ENCODE measurements around the gene KIAA2012.

The KIAA2012 gene

DNA sequence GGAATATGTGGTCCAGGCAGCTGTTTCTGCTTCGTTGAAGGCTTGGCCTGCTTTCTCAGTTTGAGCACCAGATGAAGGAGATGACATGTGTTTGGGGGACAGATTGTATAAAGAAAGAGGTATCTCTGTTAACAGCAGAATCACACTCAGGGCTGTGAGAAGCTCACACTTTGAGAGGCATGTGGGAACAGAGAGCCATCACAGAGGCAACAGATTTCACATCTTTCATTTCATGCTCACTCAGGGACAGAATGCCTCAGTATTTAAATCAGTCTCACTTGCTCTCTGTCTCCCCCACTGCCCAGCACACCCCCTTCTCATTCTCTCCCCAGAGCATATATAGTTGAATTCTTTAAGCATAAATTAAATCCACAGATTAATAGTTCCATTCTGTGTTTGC is 37.4 kb downstream of the KIAA2012 start:
- H3K4me1 ChIP-seq (ENCODE audit: control insufficient read depth, insufficient read depth, low read length), result no peaks in the 10 kb centered on the region
- no peaks in the 10 kb centered on the region for H3K9me3 ChIP-seq (ENCODE audit: control insufficient read depth, low read length)
- H3K4me3 ChIP-seq (ENCODE audit: low read length), result no peak overlapping the region
- H3K9ac ChIP-seq (ENCODE audit: low read length), result no peak overlapping the region
- no peaks in the 10 kb centered on the region for H3K36me3 ChIP-seq (ENCODE audit: control insufficient read depth, insufficient read depth, low read length)
- no peaks in the 10 kb centered on the region for H3K27me3 ChIP-seq (ENCODE audit: control insufficient read depth, insufficient read depth, low read length)

DNA sequence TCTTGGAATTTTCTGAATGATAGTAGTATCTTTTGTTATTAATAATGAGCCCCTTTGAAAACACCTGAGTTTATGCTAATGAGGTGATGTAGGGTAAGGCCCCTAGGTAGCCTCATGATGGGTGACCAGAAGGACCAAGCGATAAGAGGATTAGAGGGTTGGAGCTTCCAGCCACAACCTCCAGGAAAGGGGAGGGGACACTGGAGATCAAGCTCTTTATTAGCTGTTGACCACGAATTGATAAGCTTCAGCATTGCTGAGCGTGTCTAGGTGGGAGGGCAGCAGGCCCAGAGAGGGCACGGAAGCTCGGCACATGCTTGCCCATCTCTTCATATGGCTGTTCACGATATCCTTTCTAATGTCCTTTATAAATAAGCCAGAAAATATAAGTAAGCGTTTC is 39.0 kb downstream of the KIAA2012 start:
- Histone ChIP-seq H3K27me3 (ENCODE audit: control insufficient read depth, insufficient read depth, low read length) (no peaks in the 10 kb centered on the region), H3K4me3 (ENCODE audit: low read length) (no peak overlapping the region), H3K36me3 (ENCODE audit: control insufficient read depth, insufficient read depth, low read length) (no peaks in the 10 kb centered on the region)

DNA sequence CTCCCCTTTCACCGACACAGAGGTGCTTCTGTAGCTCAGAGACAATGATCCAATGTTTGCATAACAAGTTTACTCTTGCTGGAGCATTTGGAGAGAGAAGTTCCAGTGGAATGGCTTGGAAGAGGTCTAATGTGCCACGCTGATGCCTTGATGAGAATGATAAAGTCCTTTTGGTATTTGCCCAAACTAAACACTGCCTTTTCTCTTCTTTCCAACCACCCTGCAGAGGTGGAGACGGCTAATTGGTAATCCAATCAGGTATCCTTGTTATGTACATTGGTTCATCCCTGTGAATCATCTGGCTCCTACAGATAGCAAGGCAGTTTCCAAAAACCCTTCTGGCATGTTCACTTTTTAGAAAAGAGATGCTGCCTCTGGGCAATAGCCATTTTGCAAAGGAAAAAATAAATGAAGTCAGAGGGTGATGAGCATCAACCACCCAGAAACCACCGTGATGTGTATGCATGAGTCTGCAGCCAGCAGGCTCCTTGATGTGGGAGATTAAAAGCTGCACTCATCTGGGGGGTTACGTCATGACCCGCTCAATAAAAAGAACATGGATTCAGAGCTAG is 40.6 kb downstream of the KIAA2012 start:
- no peaks in the 10 kb centered on the region for H3K27me3 ChIP-seq (ENCODE audit: control insufficient read depth, insufficient read depth, low read length)
- no peaks in the 10 kb centered on the region for H3K36me3 ChIP-seq (ENCODE audit: control insufficient read depth, insufficient read depth, low read length)
- no peaks in the 10 kb centered on the region for H3K9me3 ChIP-seq (ENCODE audit: control insufficient read depth, low read length)
- no peak overlapping the region for H3K9ac ChIP-seq (ENCODE audit: low read length)
- no peak overlapping the region for H3K4me3 ChIP-seq (ENCODE audit: low read length)
- H3K4me1 ChIP-seq (ENCODE audit: control insufficient read depth, insufficient read depth, low read length), result no peaks in the 10 kb centered on the region

More for the DNA sequence above, 39.0 kb downstream of the KIAA2012 start:
- no peaks in the 10 kb centered on the region for H3K4me1 ChIP-seq (ENCODE audit: control insufficient read depth, insufficient read depth, low read length)
- H3K9ac ChIP-seq (ENCODE audit: low read length), result no peak overlapping the region
- H3K9me3 ChIP-seq (ENCODE audit: control insufficient read depth, low read length), result no peaks in the 10 kb centered on the region

DNA sequence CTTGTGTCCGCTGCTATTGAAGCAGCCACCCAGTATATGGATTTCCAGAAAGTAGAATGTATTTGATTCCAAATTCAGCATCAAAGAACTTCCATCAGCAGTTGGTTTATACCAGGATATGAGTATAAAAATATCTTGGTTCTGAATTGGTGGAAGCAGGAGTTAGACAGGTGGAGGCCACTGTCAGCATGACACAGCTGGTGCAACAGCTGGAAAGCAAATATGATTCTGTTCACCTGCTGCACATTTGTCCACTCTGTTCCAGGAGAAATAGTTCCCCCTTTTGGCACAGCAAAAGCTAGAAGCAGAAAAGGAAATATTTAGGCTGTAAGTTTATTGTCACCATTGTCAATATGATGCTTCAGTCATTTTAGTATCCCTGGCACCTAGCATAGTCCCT is 41.2 kb downstream of the KIAA2012 start:
- H3K9ac ChIP-seq (ENCODE audit: low read length), result no peak overlapping the region
- no peak overlapping the region for H3K4me3 ChIP-seq (ENCODE audit: low read length)
- H3K27me3 ChIP-seq (ENCODE audit: control insufficient read depth, insufficient read depth, low read length), result no peaks in the 10 kb centered on the region
- no peaks in the 10 kb centered on the region for H3K9me3 ChIP-seq (ENCODE audit: control insufficient read depth, low read length)
- no peaks in the 10 kb centered on the region for H3K36me3 ChIP-seq (ENCODE audit: control insufficient read depth, insufficient read depth, low read length)
- H3K4me1 ChIP-seq (ENCODE audit: control insufficient read depth, insufficient read depth, low read length), result no peaks in the 10 kb centered on the region

DNA sequence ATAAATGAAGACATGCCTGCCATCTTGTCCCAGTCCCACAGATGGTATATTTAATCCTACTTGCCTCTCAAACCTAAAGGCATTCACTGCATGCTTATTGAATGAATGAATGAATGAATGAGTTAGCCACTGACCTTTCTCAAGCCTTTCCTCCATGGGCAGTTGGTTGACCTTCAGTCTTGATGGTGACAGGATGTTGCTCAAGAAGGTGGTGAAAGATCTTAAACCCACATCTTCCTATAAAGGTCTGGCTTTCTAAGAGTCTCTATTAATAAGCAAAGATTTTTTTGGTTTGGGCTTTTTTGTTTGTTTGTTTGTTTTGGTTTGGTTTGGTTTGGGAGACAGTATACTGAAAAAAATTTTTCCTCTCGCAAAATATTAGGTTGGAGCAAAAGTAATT is 41.7 kb downstream of the KIAA2012 start:
- Histone ChIP-seq H3K36me3 (ENCODE audit: control insufficient read depth, insufficient read depth, low read length) (no peaks in the 10 kb centered on the region), H3K4me1 (ENCODE audit: control insufficient read depth, insufficient read depth, low read length) (no peaks in the 10 kb centered on the region), H3K4me3 (ENCODE audit: low read length) (no peak overlapping the region), H3K9ac (ENCODE audit: low read length) (no peak overlapping the region), H3K27me3 (ENCODE audit: control insufficient read depth, insufficient read depth, low read length) (no peaks in the 10 kb centered on the region), H3K9me3 (ENCODE audit: control insufficient read depth, low read length) (no peaks in the 10 kb centered on the region)

DNA sequence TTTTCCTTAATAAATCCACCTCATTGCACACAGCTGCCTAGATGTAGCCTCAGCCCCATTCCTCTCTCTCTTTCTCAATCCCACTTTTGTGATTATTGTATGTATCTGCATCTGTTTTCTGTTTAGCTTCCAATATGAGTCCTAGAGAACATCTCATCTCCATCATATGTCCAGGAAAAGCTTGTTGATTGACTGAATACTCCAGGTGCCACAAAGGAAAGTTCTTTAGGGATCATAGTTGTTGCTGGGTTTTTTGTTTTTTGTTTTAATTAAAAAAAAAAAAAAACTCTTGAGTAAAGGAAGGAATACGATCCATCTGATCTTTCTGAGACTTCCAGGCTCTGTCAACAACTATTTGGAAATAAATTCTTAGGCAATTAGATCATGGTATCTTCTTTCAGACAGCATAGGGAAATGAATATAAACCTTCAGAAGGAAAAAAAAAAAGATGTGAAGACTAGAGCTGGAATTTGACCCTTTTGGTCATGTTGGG is 42.5 kb downstream of the KIAA2012 start:
- no peaks in the 10 kb centered on the region for H3K9me3 ChIP-seq (ENCODE audit: control insufficient read depth, low read length)

GRCh38 chr2:202116691-202117090 is 43.6 kb downstream of the KIAA2012 start:
- H3K9me3 ChIP-seq (ENCODE audit: control insufficient read depth, low read length), result no peaks in the 10 kb centered on the region
- no peak overlapping the region for H3K9ac ChIP-seq (ENCODE audit: low read length)
- no peaks in the 10 kb centered on the region for H3K27me3 ChIP-seq (ENCODE audit: control insufficient read depth, insufficient read depth, low read length)
- no peaks in the 10 kb centered on the region for H3K4me1 ChIP-seq (ENCODE audit: control insufficient read depth, insufficient read depth, low read length)
- no peak overlapping the region for H3K4me3 ChIP-seq (ENCODE audit: low read length)
- H3K36me3 ChIP-seq (ENCODE audit: control insufficient read depth, insufficient read depth, low read length), result no peaks in the 10 kb centered on the region

More for the DNA sequence above, 42.5 kb downstream of the KIAA2012 start:
- Histone ChIP-seq H3K9ac (ENCODE audit: low read length) (no peak overlapping the region), H3K27me3 (ENCODE audit: control insufficient read depth, insufficient read depth, low read length) (no peaks in the 10 kb centered on the region), H3K36me3 (ENCODE audit: control insufficient read depth, insufficient read depth, low read length) (no peaks in the 10 kb centered on the region), H3K4me1 (ENCODE audit: control insufficient read depth, insufficient read depth, low read length) (no peaks in the 10 kb centered on the region), H3K4me3 (ENCODE audit: low read length) (no peak overlapping the region)

- no peaks in the 10 kb centered on the region for H3K36me3 ChIP-seq (ENCODE audit: control insufficient read depth, insufficient read depth, low read length)
- no peaks in the 10 kb centered on the region for H3K4me1 ChIP-seq (ENCODE audit: control insufficient read depth, insufficient read depth, low read length)
- H3K27me3 ChIP-seq (ENCODE audit: control insufficient read depth, insufficient read depth, low read length), result no peaks in the 10 kb centered on the region
- H3K9ac ChIP-seq (ENCODE audit: low read length), result no peak overlapping the region
- H3K4me3 ChIP-seq (ENCODE audit: low read length), result no peak overlapping the region
- H3K9me3 ChIP-seq (ENCODE audit: control insufficient read depth, low read length), result no peaks in the 10 kb centered on the region
Observed at GRCh38 chr2:202118168-202118567, 45.1 kb downstream of the KIAA2012 start.

DNA sequence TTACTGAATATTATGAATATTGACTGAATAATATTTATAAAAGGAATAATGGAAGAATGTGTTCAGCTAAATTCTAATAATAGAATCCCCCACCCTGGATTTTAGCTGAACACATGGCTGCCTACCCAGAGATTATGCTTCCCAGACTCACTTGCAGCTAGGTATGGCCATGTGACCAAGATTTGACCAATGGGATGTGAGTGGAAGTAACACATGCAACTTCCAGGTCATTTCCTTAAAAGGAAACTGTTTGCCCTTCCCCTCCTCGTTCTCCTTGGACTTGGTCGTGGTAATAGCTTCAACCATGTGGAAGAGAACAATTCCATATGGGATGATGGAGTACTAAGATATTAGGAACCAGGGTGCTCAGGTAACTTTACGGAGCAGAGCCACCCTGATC is 47.8 kb downstream of the KIAA2012 start:
- H3K9ac ChIP-seq (ENCODE audit: low read length), result no peak overlapping the region
- H3K4me1 ChIP-seq (ENCODE audit: control insufficient read depth, insufficient read depth, low read length), result no peaks in the 10 kb centered on the region
- H3K4me3 ChIP-seq (ENCODE audit: low read length), result no peak overlapping the region
- no peaks in the 10 kb centered on the region for H3K27me3 ChIP-seq (ENCODE audit: control insufficient read depth, insufficient read depth, low read length)
- H3K36me3 ChIP-seq (ENCODE audit: control insufficient read depth, insufficient read depth, low read length), result no peaks in the 10 kb centered on the region
- H3K9me3 ChIP-seq (ENCODE audit: control insufficient read depth, low read length), result no peaks in the 10 kb centered on the region

DNA sequence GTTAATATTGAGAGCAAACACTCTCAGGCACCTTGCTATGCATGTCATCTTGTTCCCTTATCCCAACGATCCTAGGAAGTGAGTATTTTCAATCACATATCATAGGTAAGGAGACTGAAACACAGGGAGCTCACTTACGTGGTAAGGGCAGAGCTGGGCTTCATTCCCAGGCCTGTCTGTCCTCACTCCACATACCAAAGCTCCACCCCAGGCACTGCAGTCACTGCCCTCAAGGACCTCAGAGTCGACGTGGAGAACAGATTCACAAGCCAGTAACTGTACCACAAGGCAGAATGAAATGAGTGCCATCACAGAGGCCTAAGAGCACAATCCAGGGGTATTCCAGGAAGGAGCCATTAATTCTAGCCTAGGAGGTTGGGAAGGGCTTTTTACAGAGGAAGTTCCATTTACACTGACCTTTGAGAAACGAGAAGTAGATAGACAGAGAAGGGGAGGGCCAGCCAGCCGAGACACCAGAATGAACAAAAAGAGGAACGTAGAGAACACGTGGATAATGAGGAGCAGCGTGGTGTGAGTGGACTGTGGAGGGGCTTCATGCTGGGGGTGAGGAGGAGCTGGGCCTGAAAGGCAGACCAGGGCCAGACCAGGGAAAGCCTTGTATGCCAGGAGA is 48.6 kb downstream of the KIAA2012 start:
- H3K9ac ChIP-seq (ENCODE audit: low read length), result no peak overlapping the region

DNA sequence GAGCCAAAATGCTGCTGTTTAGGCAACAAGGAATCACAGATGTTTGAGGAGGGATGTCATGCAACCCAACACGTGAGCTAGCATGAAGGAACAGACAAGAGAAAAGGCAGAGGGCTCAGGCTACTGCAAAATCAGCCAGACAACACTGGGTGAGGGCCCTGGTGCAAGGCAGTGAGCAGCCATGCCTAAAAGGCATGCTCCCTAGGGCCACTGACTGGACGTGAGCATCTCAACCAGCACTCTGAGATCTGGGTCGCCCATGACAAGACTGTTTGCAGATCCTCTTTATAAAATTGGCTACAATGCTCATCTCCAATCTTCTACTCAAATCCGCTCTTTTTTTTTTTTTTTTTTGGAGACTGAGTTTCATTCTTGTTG is 49.1 kb downstream of the KIAA2012 start:
- no peaks in the 10 kb centered on the region for H3K9me3 ChIP-seq (ENCODE audit: control insufficient read depth, low read length)
- no peaks in the 10 kb centered on the region for H3K27me3 ChIP-seq (ENCODE audit: control insufficient read depth, insufficient read depth, low read length)
- H3K4me3 ChIP-seq (ENCODE audit: low read length), result no peak overlapping the region
- no peaks in the 10 kb centered on the region for H3K4me1 ChIP-seq (ENCODE audit: control insufficient read depth, insufficient read depth, low read length)
- no peaks in the 10 kb centered on the region for H3K36me3 ChIP-seq (ENCODE audit: control insufficient read depth, insufficient read depth, low read length)
- no peak overlapping the region for H3K9ac ChIP-seq (ENCODE audit: low read length)

More for the DNA sequence above, 48.6 kb downstream of the KIAA2012 start:
- Histone ChIP-seq H3K4me3 (ENCODE audit: low read length) (no peak overlapping the region), H3K36me3 (ENCODE audit: control insufficient read depth, insufficient read depth, low read length) (no peaks in the 10 kb centered on the region), H3K9me3 (ENCODE audit: control insufficient read depth, low read length) (no peaks in the 10 kb centered on the region), H3K4me1 (ENCODE audit: control insufficient read depth, insufficient read depth, low read length) (no peaks in the 10 kb centered on the region), H3K27me3 (ENCODE audit: control insufficient read depth, insufficient read depth, low read length) (no peaks in the 10 kb centered on the region)

- no peaks in the 10 kb centered on the region for H3K27me3 ChIP-seq (ENCODE audit: control insufficient read depth, insufficient read depth, low read length)
- no peaks in the 10 kb centered on the region for H3K4me1 ChIP-seq (ENCODE audit: control insufficient read depth, insufficient read depth, low read length)
- H3K4me3 ChIP-seq (ENCODE audit: low read length), result no peak overlapping the region
- no peaks in the 10 kb centered on the region for H3K9me3 ChIP-seq (ENCODE audit: control insufficient read depth, low read length)
- no peaks in the 10 kb centered on the region for H3K36me3 ChIP-seq (ENCODE audit: control insufficient read depth, insufficient read depth, low read length)
- no peak overlapping the region for H3K9ac ChIP-seq (ENCODE audit: low read length)
Observed at GRCh38 chr2:202122980-202123720, 50.1 kb downstream of the KIAA2012 start.
